K562 (cell line): ENCODE results near the gene PRKAR1A. TPM values are rescaled to one million over a fixed set of nuclear protein-coding genes. Genes with fewer than 3 reads are reported as not detected.

ENCODE experiments used
- AFF4 ChIP-seq: sonication (generic); formaldehyde crosslinking; IDR thresholded peaks from 2 replicates; pipeline ENCODE4 v1.8.0; 2023; ENCODE audit warnings: mild to moderate bottlenecking, missing genetic modification reagents
- CHD1 ChIP-seq: fragments of 200-600 bp; sonication (generic); IDR thresholded peaks from one replicate; pipeline ENCODE4 v1.6.1; 2012; ENCODE audit warnings: mild to moderate bottlenecking, moderate library complexity, low read length, inconsistent platforms
- DIDO1 ChIP-seq: fragments of 450-650 bp; IDR thresholded peaks from 2 replicates; pipeline ENCODE4 v1.6.1; 2016; ENCODE audit warnings: low read depth, missing biosample characterization, missing genetic modification characterization
- ELF1 ChIP-seq: fragments of 200-800 bp; sonication (Bioruptor generic); IDR thresholded peaks from 2 replicates; pipeline ENCODE4 v1.6.1; 2016; ENCODE audit warnings: missing genetic modification characterization, missing compliant biosample characterization
- EP400 ChIP-seq: fragments of 450-650 bp; IDR thresholded peaks from 2 replicates; pipeline ENCODE4 v1.6.1; 2017; ENCODE audit warnings: antibody characterized with exemption, mild to moderate bottlenecking, moderate library complexity
- GABPB1 ChIP-seq: sonication (generic); formaldehyde crosslinking; IDR thresholded peaks from 2 replicates; pipeline ENCODE4 v1.8.0; 2022; ENCODE audit warnings: mild to moderate bottlenecking, missing genetic modification reagents
- MAFK ChIP-seq: IDR thresholded peaks from 2 replicates; pipeline ENCODE4 v1.6.1; 2011; ENCODE audit warnings: low read length, improper control_type of control experiment
- MITF ChIP-seq: IDR thresholded peaks from 2 replicates; pipeline ENCODE4 v1.6.1; 2014; ENCODE audit warnings: antibody characterized with exemption
- PHB2 ChIP-seq: fragments of 450-650 bp; IDR thresholded peaks from 2 replicates; pipeline ENCODE4 v1.6.1; 2017; ENCODE audit warnings: low read depth
- RAD21 ChIP-seq, 2 experiments: fragments of 250-450 bp in 1 of 2; fragments of 450-650 bp in 1 of 2; sonication (Bioruptor Pico) in 1 of 2; formaldehyde crosslinking in 1 of 2; IDR thresholded peaks in 1 of 2; conservative IDR thresholded peaks in 1 of 2; 2 replicates each; pipeline versions ENCODE4 v1.4.0 to v1.8.0; 2020 to 2022; ENCODE audit warnings: mild to moderate bottlenecking in 2 of 2, moderate library complexity in 1 of 2
- SNAPC5 ChIP-seq: fragments of 250-450 bp; sonication (Bioruptor Pico); IDR thresholded peaks from 2 replicates; pipeline ENCODE4 v1.8.0; 2021; ENCODE audit warnings: moderate library complexity, mild to moderate bottlenecking, inconsistent platforms
- ZBTB43 ChIP-seq: sonication (generic); formaldehyde crosslinking; IDR thresholded peaks from 2 replicates; pipeline ENCODE4 v1.8.0; 2023; ENCODE audit warnings: mild to moderate bottlenecking, missing genetic modification reagents
- ZBTB49 ChIP-seq: sonication (generic); formaldehyde crosslinking; IDR thresholded peaks from 2 replicates; pipeline ENCODE4 v1.8.0; 2022; ENCODE audit warnings: missing genetic modification reagents, mild to moderate bottlenecking, borderline replicate concordance
- ZFP30 ChIP-seq: fragments of 250-450 bp; sonication (Bioruptor Pico); IDR thresholded peaks from 2 replicates; pipeline ENCODE4 v1.8.0; 2022; ENCODE audit warnings: moderate library complexity, mild to moderate bottlenecking, inconsistent platforms, borderline replicate concordance
- ZNF431 ChIP-seq: sonication (generic); formaldehyde crosslinking; IDR thresholded peaks from 2 replicates; pipeline ENCODE4 v1.8.0; 2022; ENCODE audit warnings: mild to moderate bottlenecking, missing genetic modification reagents
- ZNF639 ChIP-seq, 2 experiments: fragments of 200-800 bp in 1 of 2; sonication (Bioruptor generic) in 1 of 2; sonication (generic) in 1 of 2; formaldehyde crosslinking in 1 of 2; IDR thresholded peaks in 1 of 2; conservative IDR thresholded peaks in 1 of 2; 2 replicates each; pipeline versions ENCODE4 v1.5.0 to v1.6.1; 2016 to 2020; ENCODE audit warnings: missing compliant biosample characterization in 1 of 2, missing genetic modification characterization in 1 of 2, missing genetic modification reagents in 1 of 2
- polyA plus RNA-seq, 8 experiments: library from polyadenylated mRNA; depleted of rRNA in 4 of 8; stranded (reverse) in 5 of 8; unstranded in 3 of 8; fragments of >200 nt; fragmentation: Nextera tagmentation in 2 of 8; fragmentation: Illumina TruSeq in 1 of 8; extraction: Ambion mirVana in 2 of 8; extraction: Trizol in 1 of 8; gene quantifications; 2 replicates each; pipeline versions ENCODE4 v1.2.1 to v1.2.3, GENCODE V29; 2011 to 2014; ENCODE audit warnings: inconsistent platforms in 1 of 8, missing spikeins in 1 of 8
- total RNA-seq, 7 experiments: library from RNA; depleted of rRNA in 6 of 7; stranded (reverse); fragments of >200 nt in 6 of 7; fragmentation: Illumina TruSeq in 2 of 7; extraction: Trizol in 2 of 7; gene quantifications; 2 replicates each; pipeline versions ENCODE4 v1.2.1 to v1.2.3, GENCODE V29; 2011 to 2021; ENCODE audit warnings: low replicate concordance in 1 of 7

PRKAR1A gene
- total and polyA plus RNA-seq, 9 of the 15 experiments (the other 6 are each of a cell fraction or from before 2014, with no cell fraction given) = 15.0 to 95.6 (median 67.5) TPM

GRCh38 chr17:68512247-68512959 lies at the start of gene PRKAR1A (continued):
- TF ChIP-seq ZFP30 (CRISPR knock-in tag) (no peak), ZBTB49 (CRISPR knock-in tag) (no peak), ZBTB43 (CRISPR knock-in tag) (no peak), ZNF639 (CRISPR knock-in tag; conservative IDR thresholded peaks at IDR 0.05 in 1 of 2, IDR thresholded peaks at IDR 0.05 in 1 of 2) (no peak), EP400 (peak; percentile 75; the same call in 1 of the 2 replicates), MAFK (no peak), ZNF431 (no peak), SNAPC5 (no peak), MITF (no peak), RAD21 (CRISPR knock-in tag; conservative IDR thresholded peaks at IDR 0.05 in 1 of 2, IDR thresholded peaks at IDR 0.05 in 1 of 2) (no peak), CHD1 (no peak), AFF4 (CRISPR knock-in tag) (no peak), ELF1 (tag) (peak; percentile 73; the same call in 1 of the 2 replicates), PHB2 (no peak; the same call in 1 of the 2 replicates), GABPB1 (CRISPR knock-in tag) (peak; percentile 90), DIDO1 (tag) (no peak)
